ENCODE data around the gene HRK. TPM values are rescaled to one million over a fixed set of nuclear protein-coding genes. Genes with fewer than 3 reads are reported as not detected.

Gene HRK
- total RNA-seq = not detected in 2 replicates

- DNase-seq (ENCODE audit: extremely low read depth, low read depth, low spot score) = no peak
Observed at GRCh38 chr12:116881325-116881876, at the start of gene HRK. Gene HRK (minus strand): TSS chr12:116881441. CDS start chr12:116881307, 134 bp downstream.

DNA sequence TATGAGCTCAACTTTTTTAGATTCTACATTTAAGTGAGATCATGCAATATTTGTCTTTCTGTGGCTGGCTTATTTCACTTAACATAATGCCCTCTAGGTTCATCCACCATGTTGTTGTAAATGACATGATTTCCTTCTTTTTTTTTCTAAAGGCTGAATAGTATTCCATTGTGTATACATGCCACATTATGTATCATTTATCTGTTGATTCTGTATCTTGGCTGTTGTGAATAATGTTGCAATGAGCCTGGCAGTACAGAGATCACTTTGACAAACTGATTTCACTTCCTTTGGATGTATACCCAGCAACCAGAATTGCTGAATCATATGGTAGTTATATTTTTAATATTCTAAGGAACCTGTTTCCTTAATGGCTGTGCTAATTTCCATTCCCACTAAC is 48.6 kb upstream of the HRK start:
- no peak for DNase-seq (ENCODE audit: extremely low read depth, low read depth, low spot score)

GRCh38 chr12:116928504-116928903 is 47.3 kb upstream of the HRK start:
- no peak for DNase-seq (ENCODE audit: extremely low read depth, low read depth, low spot score)

- DNase-seq (ENCODE audit: extremely low read depth, low read depth, low spot score) = no peak
Observed at GRCh38 chr12:116927244-116927940, 46.2 kb upstream of the HRK start.

- no peak for DNase-seq (ENCODE audit: extremely low read depth, low read depth, low spot score)
Observed at GRCh38 chr12:116926283-116927243, 45.3 kb upstream of the HRK start.

DNA sequence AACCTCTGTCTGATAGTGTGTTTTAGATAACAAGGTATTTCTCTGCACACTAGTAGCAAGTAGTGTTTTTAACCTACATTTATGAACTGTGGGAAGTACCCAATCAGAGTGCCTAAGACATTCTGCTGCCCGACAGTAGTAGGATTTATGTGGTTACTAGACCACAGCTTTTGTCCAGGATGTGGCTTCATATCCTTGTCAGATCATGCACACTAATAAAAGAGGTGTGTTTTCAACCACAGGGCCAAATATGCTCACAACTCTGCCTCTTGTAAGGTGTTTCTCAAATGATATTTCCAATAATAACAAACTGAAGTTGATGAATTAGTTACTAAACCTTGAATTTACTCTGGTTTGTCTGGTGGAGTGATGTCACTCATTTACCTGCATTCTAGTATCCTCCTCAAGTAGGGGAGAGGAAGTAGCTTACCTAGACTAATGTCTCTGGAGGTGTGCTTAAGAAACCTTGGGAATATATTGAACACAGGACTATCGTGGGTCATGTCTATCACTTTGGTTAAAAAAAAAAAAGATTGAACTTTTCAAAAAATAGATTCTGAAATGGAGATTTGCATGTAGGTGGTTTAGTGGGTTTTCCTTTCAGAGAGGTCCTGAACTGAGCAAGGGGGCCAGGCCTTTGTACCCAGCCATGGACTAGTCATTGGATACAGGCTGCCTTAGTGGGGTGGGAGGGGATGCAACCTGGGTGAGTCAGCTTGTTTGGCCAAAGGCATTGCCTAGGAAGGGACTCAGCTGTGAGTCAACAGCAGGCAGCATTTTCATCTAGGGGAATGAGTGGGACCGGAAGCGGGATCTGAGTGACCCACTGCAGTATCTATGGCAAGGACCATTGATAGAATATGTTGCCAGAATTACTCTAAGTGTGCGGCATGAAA is 43.6 kb upstream of the HRK start:
- no peak for DNase-seq (ENCODE audit: extremely low read depth, low read depth, low spot score)

GRCh38 chr12:116922194-116922897 is 41.1 kb upstream of the HRK start:
- DNase-seq (ENCODE audit: extremely low read depth, low read depth, low spot score) = no peak

GRCh38 chr12:116920939-116921338 is 39.7 kb upstream of the HRK start:
- no peak for DNase-seq (ENCODE audit: extremely low read depth, low read depth, low spot score)

- DNase-seq (ENCODE audit: extremely low read depth, low read depth, low spot score) = no peak
Observed at GRCh38 chr12:116919706-116920485, 38.7 kb upstream of the HRK start.

GRCh38 chr12:116919247-116919661 is 38.0 kb upstream of the HRK start:
- DNase-seq (ENCODE audit: extremely low read depth, low read depth, low spot score) = no peak

DNA sequence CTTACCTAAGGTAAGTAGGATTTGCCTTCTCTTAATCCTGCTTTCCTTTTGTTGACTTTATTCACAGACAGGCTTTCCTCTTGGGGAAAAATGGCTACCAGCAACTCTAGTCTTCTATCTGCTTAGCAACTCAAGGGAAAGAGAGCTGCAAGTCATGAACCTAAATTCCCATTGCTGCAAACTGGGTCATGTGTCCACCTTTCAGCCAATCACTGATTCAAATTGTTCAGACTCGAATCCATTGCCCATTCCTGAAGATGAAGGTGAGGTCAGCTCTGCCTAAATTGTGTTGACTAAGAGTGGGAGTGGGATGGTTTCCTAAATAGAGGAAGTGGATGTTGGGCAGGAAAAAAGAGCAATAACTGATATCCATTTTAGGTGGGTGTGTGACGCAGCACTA is 37.2 kb upstream of the HRK start:
- DNase-seq (ENCODE audit: extremely low read depth, low read depth, low spot score) = no peak

DNA sequence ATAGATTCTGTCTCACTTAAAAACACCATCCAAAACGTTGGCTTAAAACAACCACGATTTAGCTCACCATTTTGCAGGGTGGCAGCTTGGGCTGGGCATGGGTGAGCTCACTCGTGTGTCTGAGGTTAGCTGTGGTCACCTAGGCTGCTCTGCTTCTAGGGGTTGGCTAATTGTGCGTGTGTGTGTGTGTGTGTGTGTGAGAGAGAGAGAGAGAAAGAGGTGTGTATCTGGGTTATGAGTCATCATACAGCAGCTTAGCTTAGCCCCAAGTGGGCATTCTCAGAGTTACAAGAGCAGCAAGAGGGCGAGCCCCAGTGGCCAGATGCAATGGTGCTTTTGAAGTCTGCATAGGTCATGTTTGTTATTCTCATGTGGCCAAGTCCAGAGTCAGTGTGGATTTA is 35.5 kb upstream of the HRK start:
- DNase-seq (ENCODE audit: extremely low read depth, low read depth, low spot score) = no peak

- no peak for DNase-seq (ENCODE audit: extremely low read depth, low read depth, low spot score)
Observed at GRCh38 chr12:116916122-116916521, 34.9 kb upstream of the HRK start.

GRCh38 chr12:116915326-116915725 is 34.1 kb upstream of the HRK start:
- DNase-seq (ENCODE audit: extremely low read depth, low read depth, low spot score) = no peak

DNA sequence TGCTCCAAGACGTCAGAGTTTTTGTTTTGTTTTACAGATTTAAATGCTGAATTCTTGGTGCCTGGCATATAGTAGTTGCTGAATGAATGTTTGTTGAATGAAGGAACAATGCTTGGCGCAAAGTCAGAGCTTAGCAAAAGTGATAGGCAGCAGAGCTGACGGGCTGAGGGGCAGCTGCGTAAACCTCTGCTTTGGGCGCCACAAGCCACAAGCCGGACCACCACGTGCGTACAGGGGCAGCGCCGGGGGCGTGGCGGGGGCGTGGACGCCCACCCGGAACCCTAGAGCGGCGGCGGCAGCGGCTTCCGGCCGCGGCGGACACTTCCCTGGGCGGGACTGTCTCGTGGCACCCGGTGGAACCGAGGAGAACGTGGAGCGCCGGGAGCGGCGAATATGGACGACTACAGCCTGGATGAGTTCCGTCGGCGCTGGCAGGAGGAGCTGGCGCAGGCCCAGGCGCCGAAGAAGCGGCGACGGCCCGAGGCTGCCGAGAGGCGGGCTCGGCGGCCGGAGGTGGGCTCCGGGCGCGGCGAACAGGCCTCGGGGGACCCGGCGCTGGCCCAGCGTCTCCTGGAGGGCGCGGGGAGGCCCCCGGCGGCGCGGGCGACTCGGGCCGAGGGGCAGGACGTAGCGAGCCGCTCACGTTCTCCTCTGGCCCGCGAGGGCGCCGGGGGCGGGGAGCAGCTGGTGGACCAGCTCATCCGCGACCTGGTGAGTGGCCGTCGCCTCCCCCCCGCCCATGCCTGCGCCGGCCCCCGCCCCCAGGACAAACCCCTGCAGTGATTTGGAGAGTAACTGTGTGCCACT is 29.6 kb upstream of the HRK start, which contains the start of gene FBXW8:
Gene FBXW8, plus strand, starts transcription at position 306 of the 807 bp plus-strand sequence. Its CDS starts 88 bp downstream, at position 394.
- no peak for DNase-seq (ENCODE audit: extremely low read depth, low read depth, low spot score)

DNA sequence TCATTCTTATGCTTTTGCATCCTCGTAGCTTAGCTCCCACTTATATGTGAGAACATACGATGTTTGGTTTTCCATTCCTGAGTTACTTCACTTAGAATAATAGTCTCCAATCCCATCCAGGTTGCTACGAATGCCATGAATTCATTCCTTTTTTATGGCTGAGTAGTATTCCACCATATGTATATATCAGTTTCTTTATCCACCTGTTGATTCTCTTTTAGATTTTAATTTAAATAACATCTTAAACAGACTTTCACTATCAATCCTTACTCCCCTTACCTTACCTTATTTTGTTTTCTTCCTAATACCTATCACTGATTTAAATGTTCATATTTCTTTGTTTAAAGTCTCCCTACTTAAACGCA is 29.0 kb upstream of the HRK start:
- DNase-seq (ENCODE audit: extremely low read depth, low read depth, low spot score) = no peak

DNA sequence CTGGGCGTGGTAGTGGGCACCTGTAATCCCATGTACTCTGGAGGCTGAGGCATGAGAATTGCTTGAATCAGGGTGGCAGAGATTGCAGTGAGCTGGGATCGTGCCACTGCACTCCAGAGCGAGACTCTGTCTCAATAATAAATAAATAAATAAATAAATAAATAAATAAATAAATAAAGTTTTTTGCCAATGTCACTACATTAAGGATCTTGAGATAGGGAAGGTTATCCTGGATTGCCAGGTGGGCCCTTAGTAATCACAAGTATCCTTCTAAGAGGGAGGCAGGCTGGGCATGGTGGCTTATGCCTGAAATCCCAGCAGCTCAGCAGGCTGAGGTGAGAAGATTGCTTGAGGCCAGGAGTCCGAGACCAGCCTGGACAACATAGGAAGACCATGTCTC is 25.0 kb upstream of the HRK start:
- DNase-seq (ENCODE audit: extremely low read depth, low read depth, low spot score) = no peak

GRCh38 chr12:116903818-116904217 is 22.6 kb upstream of the HRK start:
- DNase-seq (ENCODE audit: extremely low read depth, low read depth, low spot score) = no peak

All from glomerular endothelial cell (primary cell).